Left ventricle myocardium inferior (tissue), 1 donor: ENCODE results near the gene ARMS2. TPM values are rescaled to one million over a fixed set of nuclear protein-coding genes. Genes with fewer than 3 reads are reported as not detected.

Experiments
- DNase-seq: peaks from one replicate; pipeline ENCODE4 v3.0.0-alpha.2; 2020
- H3K27ac ChIP-seq: fragments of 200-600 bp; replicated peaks from 2 replicates; pipeline ENCODE4 v1.8.0; 2021
- H3K27me3 ChIP-seq: fragments of 200-600 bp; 2 replicates; pipeline ENCODE4 v1.8.0; 2021; ENCODE audit warnings: low read depth
- H3K36me3 ChIP-seq: fragments of 200-600 bp; 2 replicates; pipeline ENCODE4 v1.8.0; 2021
- H3K4me1 ChIP-seq: fragments of 200-600 bp; 2 replicates; pipeline ENCODE4 v1.8.0; 2021
- H3K4me3 ChIP-seq: fragments of 200-600 bp; 2 replicates; pipeline ENCODE4 v1.8.0; 2021; ENCODE audit warnings: mild to moderate bottlenecking, moderate library complexity
- H3K9me3 ChIP-seq: fragments of 200-600 bp; replicated peaks from 2 replicates; pipeline ENCODE4 v1.8.0; 2021
- CTCF ChIP-seq: fragments of 200-600 bp; IDR thresholded peaks from 2 replicates; pipeline ENCODE4 v1.8.0; 2021; ENCODE audit warnings: antibody characterized with exemption, mild to moderate bottlenecking, borderline replicate concordance
- intact Hi-C: fragments of 100-400 bp; cut with micrococcal nuclease; formaldehyde crosslinking; loops from one replicate; pipeline ENCODE4 v1.11.0; 2022
- total RNA-seq: library from RNA; stranded (reverse); fragmentation: NEBNext Ultra II Directional; extraction: Animal tissue kit (Norgen Biotek cat#: 25700); gene quantifications from one replicate; pipeline ENCODE4 v1.2.1, GENCODE V29; 2021
- donor health status: DM: no; HTN: yes; CAD: no; lungs with severe emphysema.

The ARMS2 gene
- total RNA-seq, 1 donor from 2014 or later = 0.27 TPM

- Histone ChIP-seq H3K4me1 (peaks cover 34% of the 10 kb centered on the region), H3K27me3 (no peaks in the 10 kb centered on the region), H3K27ac (no peak overlapping the region), H3K4me3 (no peak overlapping the region), H3K9me3 (no peaks in the 10 kb centered on the region), H3K36me3 (no peaks in the 10 kb centered on the region)
- intact Hi-C loops = no loop called here
- DNase-seq = no peak
- TF ChIP-seq CTCF = no peak
Observed at GRCh38 chr10:122477436-122477835, 23.0 kb downstream of the ARMS2 start.

DNA sequence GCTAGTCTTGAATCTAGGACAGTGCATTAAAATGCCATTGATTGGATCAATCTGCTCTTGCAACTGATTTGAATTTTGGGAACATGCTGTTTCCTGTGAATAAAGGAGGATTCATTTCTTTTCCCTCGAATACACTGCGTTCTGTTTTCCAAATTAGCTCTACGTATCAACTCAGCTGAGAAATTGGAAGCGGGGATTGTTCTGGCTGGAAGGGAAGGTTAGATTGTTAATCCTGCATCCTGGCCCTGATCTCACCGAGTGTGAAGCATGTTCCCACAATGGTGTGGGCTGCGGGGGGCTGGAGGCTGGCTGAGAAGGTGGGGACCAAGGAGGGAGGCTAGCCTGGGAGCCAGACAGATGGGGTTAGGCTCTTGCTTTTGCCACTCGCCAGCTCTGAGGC is 24.5 kb downstream of the ARMS2 start:
- Histone ChIP-seq H3K4me1 (peaks cover 25% of the 10 kb centered on the region), H3K9me3 (no peaks in the 10 kb centered on the region), H3K27me3 (no peaks in the 10 kb centered on the region), H3K36me3 (no peaks in the 10 kb centered on the region), H3K27ac (no peak overlapping the region), H3K4me3 (no peak overlapping the region)
- no peak for TF ChIP-seq CTCF
- intact Hi-C loops = no loop called here
- DNase-seq = no peak

DNA sequence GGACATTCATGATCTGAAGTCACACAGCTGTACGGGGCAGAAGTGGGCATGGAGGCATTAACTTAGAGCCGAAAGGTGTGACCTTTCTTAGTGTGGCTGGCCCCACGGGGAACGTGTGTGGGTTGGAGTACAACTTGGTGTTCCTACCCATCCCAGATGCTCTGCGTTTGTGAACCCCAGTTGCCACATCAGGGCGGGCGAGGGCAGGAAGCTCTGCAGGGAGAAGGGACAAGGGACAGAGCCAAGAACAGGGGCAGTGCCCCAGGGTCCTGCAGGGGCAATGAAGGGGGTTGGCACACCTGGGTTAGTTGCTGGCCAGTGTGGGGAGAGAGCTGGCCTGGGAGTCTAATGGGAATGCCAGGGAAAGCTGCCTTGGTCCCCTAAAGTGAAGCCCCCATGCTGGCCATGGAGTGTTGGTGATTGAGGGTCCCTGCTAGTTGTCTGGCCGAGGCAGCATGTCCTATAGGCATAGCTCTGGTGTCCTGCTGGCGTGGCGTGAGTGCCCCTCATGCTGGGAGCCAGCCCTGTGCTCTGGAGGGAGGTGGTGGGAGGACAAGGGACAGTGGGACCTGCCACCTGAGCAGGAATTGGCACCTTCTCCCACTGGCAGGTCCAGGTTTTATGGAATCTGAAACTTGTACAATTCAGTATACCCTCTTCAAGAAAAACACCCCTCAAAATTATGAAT is 25.8 kb downstream of the ARMS2 start:
- DNase-seq = no peak
- Histone ChIP-seq H3K4me3 (no peak overlapping the region), H3K9me3 (no peaks in the 10 kb centered on the region), H3K27me3 (no peaks in the 10 kb centered on the region), H3K36me3 (no peaks in the 10 kb centered on the region), H3K4me1 (peaks cover 20% of the 10 kb centered on the region), H3K27ac (no peak overlapping the region)
- intact Hi-C loops = no loop called here
- TF ChIP-seq CTCF = no peak

- Histone ChIP-seq H3K27ac (no peak overlapping the region), H3K4me1 (peaks cover 20% of the 10 kb centered on the region), H3K4me3 (no peak overlapping the region), H3K9me3 (no peaks in the 10 kb centered on the region), H3K36me3 (no peaks in the 10 kb centered on the region), H3K27me3 (no peaks in the 10 kb centered on the region)
- DNase-seq = no peak
- no peak for TF ChIP-seq CTCF
- intact Hi-C loops = no loop called here
Observed at GRCh38 chr10:122481296-122482056, 27.0 kb downstream of the ARMS2 start.

DNA sequence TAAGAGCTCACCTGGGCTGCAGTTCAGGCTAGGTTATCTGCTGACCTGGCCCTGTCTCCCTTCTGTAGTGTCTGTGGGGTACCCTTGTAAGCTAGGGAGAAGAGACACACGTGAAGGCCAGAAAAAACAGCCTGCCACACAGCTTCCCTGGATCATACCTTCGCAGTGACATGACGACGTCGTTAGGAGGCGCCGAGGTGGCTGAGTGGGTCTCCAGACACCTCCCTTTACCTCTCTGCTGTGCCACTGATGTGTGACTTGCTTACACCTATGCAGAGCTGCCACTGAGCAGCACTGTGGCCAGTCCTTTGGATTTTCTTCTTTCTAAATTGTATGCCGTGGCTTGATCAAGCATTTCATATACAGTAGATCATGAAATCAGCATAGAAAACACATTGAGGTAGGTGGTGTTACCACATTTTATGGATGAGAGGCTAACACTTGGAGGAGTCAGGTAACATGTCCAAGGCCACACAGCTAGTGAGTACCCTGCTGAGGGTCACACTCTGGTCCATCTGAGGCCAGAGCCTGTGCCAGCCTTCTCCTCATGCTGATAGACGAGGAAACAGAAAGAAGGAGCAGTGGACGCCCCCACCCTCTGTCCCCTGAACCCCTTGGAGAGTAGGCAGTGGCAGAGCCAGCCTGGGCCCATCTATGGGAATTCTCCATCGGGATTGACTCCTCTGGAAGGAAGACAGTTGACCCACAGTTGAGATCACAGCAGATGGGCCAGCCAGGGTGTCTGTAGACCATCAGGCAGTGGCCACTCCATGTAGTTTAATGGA is 30.0 kb downstream of the ARMS2 start:
- Histone ChIP-seq H3K9me3 (no peaks in the 10 kb centered on the region), H3K27ac (no peak overlapping the region), H3K36me3 (peaks cover 1% of the 10 kb centered on the region), H3K4me1 (peaks cover 50% of the 10 kb centered on the region), H3K27me3 (no peaks in the 10 kb centered on the region), H3K4me3 (no peak overlapping the region)
- DNase-seq = no peak
- intact Hi-C loops = no loop called here
- no peak for TF ChIP-seq CTCF
